Lower lobe of right lung (tissue), 2 donors: ENCODE measurements around the gene RNF123. TPM values are rescaled to one million over a fixed set of nuclear protein-coding genes. Genes with fewer than 3 reads are reported as not detected.

ENCODE experiments used
- ATAC-seq, 2 donors: fragments of 200-7000 bp; cut with Tn5 transposase; one replicate each; pipeline ENCODE4 v1.9.1; 2020 to 2022; ENCODE audit warnings: mild to moderate bottlenecking in 2 of 2, moderate library complexity in 2 of 2
- DNase-seq: peaks from one replicate; pipeline ENCODE4 v3.0.0-alpha.2; 2020
- H3K27ac ChIP-seq: fragments of 200-600 bp; one replicate; pipeline ENCODE4 v1.8.0; 2022
- H3K27me3 ChIP-seq: fragments of 200-600 bp; one replicate; pipeline ENCODE4 v1.8.0; 2022; ENCODE audit warnings: low read depth
- H3K36me3 ChIP-seq: fragments of 200-600 bp; one replicate; pipeline ENCODE4 v1.8.0; 2022; ENCODE audit warnings: mild to moderate bottlenecking
- H3K4me1 ChIP-seq: fragments of 200-600 bp; one replicate; pipeline ENCODE4 v1.8.0; 2022
- H3K4me3 ChIP-seq: fragments of 200-600 bp; one replicate; pipeline ENCODE4 v1.8.0; 2022; ENCODE audit warnings: mild to moderate bottlenecking
- H3K9me3 ChIP-seq: fragments of 200-600 bp; one replicate; pipeline ENCODE4 v1.8.0; 2022
- CTCF ChIP-seq: fragments of 200-600 bp; IDR thresholded peaks from one replicate; pipeline ENCODE4 v1.8.0; 2022; ENCODE audit warnings: antibody characterized with exemption, mild to moderate bottlenecking
- intact Hi-C: fragments of 100-400 bp; cut with DNase I; formaldehyde crosslinking; loops from one replicate; pipeline ENCODE4 v1.11.0; 2022
- total RNA-seq: library from RNA; stranded (reverse); fragmentation: NEBNext Ultra II Directional; extraction: Animal tissue kit (Norgen Biotek cat#: 25700); gene quantifications from one replicate; pipeline ENCODE4 v1.2.1, GENCODE V29; 2021
- donor health status: DM: no; HTN: yes; CAD: no; lungs with severe emphysema.

Gene RNF123
- total RNA-seq, 1 donor from 2014 or later: 42.9 TPM

GRCh38 chr3:49659756-49660155, 29.6 kb upstream of the RNF123 start:
- Histone ChIP-seq H3K36me3 (no peaks in the 10 kb centered on the region), H3K9me3 (no peaks in the 10 kb centered on the region), H3K4me3 (no peak overlapping the region), H3K27me3 (peaks cover 7% of the 10 kb centered on the region), H3K27ac (no peak overlapping the region), H3K4me1 (no peaks in the 10 kb centered on the region)
- intact Hi-C loops: no loop called here
- TF ChIP-seq CTCF: no peak
- no peak for ATAC-seq
- no peak for DNase-seq

GRCh38 chr3:49661281-49661680, 28.1 kb upstream of the RNF123 start:
- H3K27ac ChIP-seq: no peak overlapping the region
- intact Hi-C loops: no loop called here
- ATAC-seq: no peak

GRCh38 chr3:49662021-49662420, 27.3 kb upstream of the RNF123 start:
- Histone ChIP-seq H3K27ac (no peak overlapping the region), H3K27me3 (peaks cover 7% of the 10 kb centered on the region), H3K4me1 (no peaks in the 10 kb centered on the region), H3K9me3 (no peaks in the 10 kb centered on the region), H3K36me3 (no peaks in the 10 kb centered on the region), H3K4me3 (no peak overlapping the region)
- TF ChIP-seq CTCF: no peak
- intact Hi-C loops: no loop called here
- no peak for ATAC-seq
- DNase-seq: no peak

More at GRCh38 chr3:49661281-49661680, 28.1 kb upstream of the RNF123 start:
- no peak for DNase-seq
- H3K9me3 ChIP-seq: no peaks in the 10 kb centered on the region
- H3K4me3 ChIP-seq: no peak overlapping the region
- no peaks in the 10 kb centered on the region for H3K36me3 ChIP-seq
- H3K27me3 ChIP-seq: peaks cover 7% of the 10 kb centered on the region
- TF ChIP-seq CTCF: no peak
- no peaks in the 10 kb centered on the region for H3K4me1 ChIP-seq

- intact Hi-C loops: no loop called here
- Histone ChIP-seq H3K4me1 (no peaks in the 10 kb centered on the region), H3K4me3 (no peak overlapping the region), H3K27me3 (peaks cover 7% of the 10 kb centered on the region), H3K9me3 (no peaks in the 10 kb centered on the region), H3K36me3 (no peaks in the 10 kb centered on the region), H3K27ac (no peak overlapping the region)
- DNase-seq (no peak), ATAC-seq (no peak)
- TF ChIP-seq CTCF: no peak
Observed at GRCh38 chr3:49662720-49663413, 26.5 kb upstream of the RNF123 start.

- H3K36me3 ChIP-seq: no peaks in the 10 kb centered on the region
- intact Hi-C loops: no loop called here
- DNase-seq (no peak), ATAC-seq (no peak)
- peaks cover 7% of the 10 kb centered on the region for H3K27me3 ChIP-seq
- no peaks in the 10 kb centered on the region for H3K9me3 ChIP-seq
- no peak overlapping the region for H3K27ac ChIP-seq
- H3K4me1 ChIP-seq: no peaks in the 10 kb centered on the region
- no peak for TF ChIP-seq CTCF
- no peak overlapping the region for H3K4me3 ChIP-seq
Observed at GRCh38 chr3:49663831-49664230, 25.5 kb upstream of the RNF123 start.
